HG03280 (cell line): ENCODE results near the gene TGFBR1.

ENCODE experiments used
- ATAC-seq: cut with Tn5 transposase; IDR thresholded peaks from one replicate; pipeline ENCODE4 v1.9.1; 2021; ENCODE audit warnings: mild to moderate bottlenecking, moderate library complexity; ENCODE audit not compliant: unreplicated experiment

The TGFBR1 gene

DNA sequence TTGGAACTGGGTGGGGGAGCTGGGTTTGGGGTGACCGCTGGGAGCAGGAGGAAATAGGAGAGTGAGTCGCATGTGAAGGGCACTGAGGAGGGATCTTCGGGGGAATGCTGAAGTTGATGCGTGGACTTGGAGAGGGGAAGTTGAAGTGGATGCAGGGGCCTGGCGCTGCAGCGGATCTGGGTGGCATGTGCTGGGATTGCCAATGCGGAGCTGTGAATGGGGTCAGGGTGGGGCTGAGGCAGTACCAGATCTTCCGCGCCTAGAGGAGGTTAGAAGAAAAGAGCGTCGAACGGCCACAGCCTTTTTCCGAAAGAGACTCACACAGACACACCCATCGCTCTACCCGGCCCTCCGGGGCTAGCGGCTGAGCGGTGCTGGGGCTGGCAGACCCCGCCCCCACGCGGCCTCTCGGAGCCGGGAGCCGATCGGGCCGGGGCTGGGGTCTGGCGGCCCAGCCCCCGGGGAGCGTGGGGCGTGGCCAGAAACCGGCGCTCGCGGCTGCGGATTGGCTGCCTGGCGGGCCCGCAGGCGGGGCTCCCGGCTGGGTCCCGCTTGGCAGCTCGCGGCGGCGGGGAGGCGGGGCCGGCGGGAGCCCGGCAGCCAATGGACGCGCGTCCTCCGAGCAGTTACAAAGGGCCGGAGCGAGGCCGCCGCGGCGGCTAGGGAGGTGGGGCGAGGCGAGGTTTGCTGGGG lies at the start of gene TGFBR1:
Gene TGFBR1, plus strand, starts transcription at position 655 of the 693 bp plus-strand sequence. CDS start 93 bp downstream, outside the sequence.
- peak; percentile 92 for ATAC-seq

DNA sequence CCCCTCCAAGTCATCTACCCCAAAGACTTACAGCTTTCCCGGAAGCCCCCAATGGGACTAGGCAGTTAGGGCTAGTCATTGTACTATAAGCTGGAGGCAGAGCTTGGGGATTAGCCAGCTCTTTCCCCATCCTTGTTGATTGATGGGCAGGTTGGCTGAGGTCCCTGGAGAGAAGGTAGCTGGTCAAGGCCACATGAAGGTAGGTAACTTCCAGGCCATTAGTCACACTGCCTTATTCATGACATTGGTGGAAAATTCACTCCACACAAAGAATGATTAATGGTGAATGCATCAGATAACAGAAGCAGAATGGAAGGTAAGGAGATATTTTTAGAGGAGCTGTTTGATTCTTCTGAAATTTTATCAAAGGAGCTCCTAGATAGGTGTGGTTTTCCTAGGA lies 49.5 kb upstream of the TGFBR1 start:
- ATAC-seq: no peak

DNA sequence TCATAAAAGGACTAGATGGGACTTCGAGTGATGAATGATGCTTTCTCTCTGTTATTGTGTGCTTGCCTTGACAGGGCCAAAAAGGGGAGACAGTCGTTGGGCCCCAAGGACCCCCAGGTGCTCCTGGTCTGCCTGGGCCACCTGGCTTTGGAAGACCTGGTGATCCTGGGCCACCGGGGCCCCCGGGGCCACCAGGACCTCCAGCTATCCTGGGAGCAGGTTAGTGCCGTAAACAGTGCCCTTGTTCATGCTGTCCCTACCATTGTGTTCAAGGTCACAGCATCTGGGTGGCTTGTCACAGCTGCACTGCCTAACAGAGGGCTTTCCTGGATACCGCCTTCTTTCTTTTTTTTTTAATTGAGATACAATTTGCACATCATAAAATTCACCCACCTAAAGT lies 48.7 kb upstream of the TGFBR1 start:
- no peak for ATAC-seq

DNA sequence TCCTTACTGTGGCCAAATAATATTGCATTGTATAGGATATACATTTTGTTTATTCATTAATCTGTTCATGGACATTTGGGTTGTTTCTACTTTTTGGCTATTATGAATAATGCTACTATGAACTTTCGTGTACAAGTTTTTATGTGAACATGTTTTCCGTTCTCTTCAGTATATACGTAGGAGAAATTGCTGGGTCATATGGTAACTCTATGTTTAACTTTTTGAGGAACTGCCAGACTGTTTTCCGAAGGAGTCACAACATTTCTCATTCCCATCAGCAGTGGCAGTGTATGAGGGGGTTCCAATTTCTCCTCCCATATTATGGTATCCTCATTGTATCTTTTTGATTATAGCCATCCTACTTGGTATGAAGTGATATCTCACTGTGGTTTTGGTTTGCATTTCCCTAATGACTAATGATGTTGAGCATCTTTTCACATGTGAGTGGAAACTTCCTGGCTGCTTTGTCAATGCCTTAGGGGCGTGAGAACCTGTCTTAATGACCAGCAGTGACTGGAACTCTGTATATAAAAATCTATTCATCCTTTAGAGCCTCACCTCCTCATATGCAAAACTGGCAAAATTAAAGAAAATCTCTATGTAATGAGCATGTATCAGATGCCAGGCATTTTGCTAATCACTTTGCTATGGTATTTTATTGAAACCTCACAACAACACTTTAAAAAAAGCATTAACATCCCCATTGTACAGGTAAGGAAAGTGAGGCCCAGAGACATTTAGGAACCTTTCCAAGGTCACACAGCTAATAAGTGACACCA lies 47.8 kb upstream of the TGFBR1 start:
- no peak for ATAC-seq

DNA sequence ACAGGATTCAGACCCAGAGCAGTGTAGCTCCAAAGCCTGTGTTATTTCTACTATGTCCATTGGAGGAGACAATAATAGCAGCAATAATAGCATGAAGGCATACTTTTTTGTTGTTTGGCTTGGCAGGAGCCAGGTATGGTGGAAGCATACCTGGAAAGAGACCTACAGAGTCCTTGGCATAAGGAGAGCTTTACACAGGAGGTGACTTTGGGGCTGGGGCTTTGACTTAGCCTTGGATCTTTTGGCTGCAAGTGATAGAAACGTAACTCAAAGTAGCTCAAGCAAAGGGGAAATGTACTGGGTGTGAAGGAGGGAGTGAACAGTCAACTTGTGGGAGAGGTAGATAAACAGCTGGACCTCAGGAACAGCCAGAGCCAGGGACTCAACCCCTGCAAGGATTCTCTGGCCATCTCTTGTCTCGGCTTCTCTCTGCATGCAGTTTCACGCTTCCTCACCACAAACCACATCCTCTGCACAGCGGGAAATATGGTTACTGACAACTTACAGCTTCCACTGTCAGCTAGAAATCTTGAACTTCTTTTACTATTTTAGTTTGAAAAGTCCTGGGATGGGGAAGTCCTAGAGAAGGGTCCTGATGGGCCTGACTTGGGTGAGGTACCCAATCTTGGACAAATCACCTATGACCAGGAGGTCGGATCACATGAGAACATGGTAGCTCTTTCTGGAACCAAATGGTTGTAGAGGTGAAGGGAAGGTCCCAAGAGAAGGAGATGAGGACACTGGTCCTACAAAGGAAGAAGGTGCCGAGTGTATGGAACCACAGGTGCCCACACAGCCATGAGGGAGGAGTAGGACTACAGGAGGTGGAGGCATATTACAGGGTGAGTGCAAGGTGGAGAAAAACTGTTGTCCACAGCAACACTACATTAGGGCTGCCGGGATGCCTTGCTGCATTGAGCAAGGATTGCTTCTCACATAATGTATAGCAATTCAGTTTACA lies 47.0 kb upstream of the TGFBR1 start:
- no peak for ATAC-seq

DNA sequence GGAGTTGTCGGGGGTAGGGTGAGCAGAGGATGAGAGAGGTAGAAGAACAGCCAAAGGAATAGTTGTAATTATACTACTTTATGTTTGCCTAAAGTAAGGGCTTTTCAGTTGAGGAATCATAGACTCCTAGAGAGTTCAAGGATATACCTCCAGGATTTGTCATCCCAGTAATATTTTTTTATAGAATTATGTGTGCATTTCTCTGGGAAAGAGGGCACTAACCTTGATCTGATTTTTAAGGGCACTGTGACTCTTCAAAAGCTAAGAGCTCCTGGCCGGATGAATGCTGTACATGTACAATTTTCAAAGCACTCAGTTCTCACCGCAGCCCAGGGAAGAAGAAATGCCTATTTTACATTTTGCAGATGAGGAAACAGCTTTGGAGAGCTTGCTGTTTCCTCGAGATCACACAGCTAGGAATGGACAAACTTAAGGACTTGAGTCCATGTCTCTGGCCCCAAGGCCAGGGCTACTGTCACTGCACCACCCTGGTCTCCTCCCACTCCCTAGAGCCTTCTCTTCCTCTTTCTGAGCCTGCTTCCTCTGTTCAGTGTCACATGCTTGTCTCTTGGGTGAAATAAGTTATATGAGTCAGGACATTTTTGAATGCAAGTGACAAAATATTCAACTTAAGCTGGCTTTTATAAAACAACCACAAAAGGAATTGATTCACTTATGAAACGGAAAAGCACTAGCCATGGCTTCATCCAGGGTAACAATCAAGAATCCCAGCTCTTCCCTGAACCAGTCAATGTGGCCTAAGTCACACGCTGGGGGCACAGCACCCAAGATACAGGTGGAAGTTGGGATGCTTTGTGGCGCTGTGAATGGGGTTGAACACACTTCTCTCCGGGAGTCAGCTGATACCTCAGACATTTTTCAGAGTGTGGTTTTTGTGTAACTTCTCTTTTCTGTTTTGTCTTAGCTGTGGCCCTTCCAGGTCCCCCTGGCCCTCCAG lies 45.7 kb upstream of the TGFBR1 start:
- peak; percentile 54 for ATAC-seq

DNA sequence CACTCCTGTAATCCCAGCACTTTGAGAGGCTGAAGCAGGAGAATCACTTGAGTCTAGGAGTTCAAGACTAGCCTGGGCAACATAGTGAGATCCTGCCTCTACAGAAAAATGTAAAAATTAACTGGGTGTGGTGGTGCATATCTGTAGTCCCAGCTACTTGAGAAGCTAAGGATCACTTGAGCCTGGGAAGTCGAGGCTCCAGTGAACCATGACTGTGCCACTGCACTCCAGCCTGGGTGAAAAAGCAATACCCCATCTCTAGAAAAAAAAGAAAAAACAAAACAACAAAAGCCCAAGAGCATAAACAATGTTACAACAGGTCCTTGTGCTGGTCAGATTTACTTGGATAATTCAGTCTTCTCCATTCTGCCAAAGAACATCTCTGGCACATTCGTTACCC lies 44.3 kb upstream of the TGFBR1 start:
- ATAC-seq: no peak

DNA sequence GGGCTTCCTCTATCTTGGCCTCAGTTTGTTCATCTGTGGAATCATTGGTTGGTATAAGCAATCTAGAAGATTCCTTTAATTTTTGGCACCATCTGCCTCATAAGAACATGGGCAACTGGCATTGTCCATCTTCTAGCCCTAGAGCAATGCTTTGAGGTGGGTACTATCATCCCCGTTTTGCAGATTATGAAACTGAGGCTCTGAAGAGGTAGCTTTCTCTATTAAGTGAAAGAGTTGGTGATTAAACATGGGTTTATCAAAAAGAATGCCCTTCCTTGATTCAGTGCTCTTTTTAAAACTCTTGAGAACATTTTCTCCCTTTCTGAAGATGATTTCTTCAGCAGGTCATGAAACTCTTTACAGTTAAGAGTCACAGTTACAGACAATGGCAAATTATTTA lies 42.4 kb upstream of the TGFBR1 start:
- no peak for ATAC-seq

DNA sequence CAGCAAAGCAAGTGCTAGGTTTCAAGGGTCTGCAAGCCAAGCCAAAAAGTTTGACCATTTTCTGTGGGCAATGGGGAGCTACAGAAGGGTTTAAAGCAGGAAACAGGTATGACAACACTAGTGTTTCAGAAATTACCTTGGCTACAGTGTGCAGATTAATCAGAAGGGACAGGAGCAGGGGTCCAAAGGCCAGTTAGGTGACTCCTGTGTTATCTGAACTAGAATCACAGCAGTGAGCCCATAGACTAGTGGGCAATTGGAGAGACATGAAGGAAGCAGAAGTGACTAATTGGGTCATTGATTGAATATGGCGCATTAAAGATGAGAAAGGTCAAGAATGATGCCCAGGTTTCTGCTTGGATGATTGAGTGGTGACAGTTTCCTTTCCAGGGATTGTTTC lies 41.4 kb upstream of the TGFBR1 start:
- no peak for ATAC-seq

DNA sequence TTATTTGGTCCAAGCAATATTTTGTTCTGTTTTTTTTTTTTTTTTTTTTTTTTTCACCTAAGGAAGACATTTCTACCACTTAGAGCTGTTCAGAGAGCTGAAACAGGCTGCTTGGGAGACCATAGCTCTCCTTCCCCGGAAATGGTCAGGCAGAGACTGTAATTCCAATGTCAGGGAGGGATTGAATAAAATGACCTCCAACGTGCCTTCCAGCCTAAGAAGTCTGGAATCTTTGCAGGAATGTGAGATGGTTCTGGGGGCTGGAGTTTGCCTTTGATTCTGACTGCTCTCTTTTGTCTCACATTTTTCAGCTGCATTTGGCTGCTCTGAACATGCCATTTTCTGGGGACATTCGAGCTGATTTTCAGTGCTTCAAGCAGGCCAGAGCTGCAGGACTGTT lies 38.3 kb upstream of the TGFBR1 start:
- ATAC-seq: no peak

DNA sequence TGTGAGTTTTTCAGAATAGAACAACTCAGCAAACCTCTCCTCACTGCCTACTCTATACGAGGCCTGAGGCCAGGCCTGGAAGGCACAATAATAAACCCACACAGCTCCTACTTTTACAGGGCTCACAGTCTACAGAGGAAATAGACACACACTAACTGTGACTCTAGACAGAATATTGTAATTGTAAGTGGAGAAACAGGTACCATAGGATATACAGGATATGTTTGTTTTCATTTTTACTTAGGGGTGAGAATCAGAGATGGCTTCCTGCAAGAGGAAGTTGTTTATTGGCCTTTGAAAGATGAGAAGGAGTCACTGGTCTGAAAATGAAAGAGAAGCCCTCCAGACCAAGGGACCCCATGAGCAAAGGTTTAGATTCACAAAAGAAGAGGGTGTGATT lies 35.8 kb upstream of the TGFBR1 start:
- ATAC-seq: no peak

DNA sequence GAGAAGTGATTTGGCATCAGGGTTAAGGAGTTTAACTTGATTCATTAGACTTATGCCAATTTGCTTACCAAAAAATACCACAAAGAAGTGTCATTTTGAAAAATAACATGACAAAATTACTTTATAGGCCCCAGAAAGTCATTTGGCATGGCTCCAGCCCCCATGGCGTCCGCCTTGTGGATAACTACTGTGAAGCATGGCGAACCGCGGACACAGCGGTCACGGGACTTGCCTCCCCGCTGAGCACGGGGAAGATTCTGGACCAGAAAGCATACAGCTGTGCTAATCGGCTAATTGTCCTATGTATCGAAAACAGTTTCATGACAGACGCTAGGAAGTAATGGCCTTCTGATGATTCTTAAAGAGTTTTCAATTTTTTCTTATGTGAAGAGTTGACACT lies 35.4 kb upstream of the TGFBR1 start:
- no peak for ATAC-seq

DNA sequence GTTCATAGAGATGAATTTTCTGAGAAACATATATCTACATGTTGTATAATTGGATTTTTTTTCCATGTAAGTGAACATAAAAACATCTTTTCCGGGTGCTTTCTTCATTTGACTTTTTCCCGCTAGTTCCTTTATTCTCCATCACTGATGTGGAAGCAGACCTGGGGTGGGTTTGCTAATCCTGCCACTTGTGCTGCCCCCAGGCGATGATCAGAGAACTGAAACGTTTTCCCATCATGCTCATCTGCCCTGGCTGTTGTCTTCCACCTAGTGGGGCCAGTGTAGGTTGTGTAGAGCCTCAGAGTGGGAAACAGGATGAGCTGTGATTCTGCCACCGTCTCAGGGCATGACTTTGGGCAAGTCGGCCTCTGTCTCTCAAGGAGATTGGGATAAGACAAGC lies 34.2 kb upstream of the TGFBR1 start:
- no peak for ATAC-seq

DNA sequence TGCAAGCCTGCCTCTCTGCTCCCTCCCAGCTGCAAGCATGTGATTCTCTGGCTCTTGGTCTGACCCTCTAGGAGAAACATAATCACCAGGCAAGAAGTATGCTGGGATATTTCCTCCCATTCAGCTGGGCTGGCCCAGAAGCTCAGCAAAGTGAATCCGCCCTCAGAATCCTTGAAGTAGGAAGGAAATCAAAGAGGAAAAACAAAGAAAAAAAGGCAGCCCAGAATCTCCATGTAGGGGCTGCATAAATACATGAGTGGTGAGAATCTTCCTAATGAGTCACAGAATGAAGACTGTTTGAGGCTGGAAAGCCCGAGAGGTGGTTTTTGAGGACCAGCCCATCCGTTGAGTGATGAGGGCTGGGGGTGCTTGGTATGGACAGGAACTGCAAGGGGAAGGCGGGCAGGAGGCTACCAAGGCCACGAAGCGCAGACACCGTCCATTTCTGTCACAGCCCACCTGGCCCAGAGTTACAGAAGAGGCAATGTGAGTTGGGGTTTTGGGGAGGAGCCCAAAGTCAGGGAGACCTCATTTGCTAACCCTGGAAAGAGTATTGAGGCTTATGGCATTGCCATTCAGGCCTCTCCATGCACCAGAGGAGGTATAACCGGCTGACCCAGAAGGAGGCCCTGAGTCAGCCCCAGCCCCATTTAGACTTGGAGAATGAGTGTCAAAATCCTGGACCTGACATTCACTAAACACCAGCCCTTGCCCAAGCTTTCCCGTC lies 33.4 kb upstream of the TGFBR1 start:
- ATAC-seq: no peak

DNA sequence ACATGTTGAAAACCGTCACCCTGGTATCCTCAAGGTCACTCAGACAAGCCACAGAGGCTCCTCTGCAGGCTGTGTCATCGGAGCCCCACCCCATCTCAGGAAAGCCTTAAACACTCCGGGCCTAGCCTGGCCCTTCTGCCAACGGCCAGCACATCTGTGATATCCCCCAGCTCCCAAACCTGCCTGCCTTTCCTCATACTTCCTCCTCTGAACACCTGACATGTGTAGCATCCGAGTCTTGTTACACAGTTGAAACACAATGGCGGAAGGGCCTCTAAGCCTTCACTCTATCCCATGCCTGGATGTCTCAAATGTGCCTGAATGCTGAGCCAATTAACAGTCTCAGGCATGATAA lies 32.9 kb upstream of the TGFBR1 start:
- no peak for ATAC-seq

DNA sequence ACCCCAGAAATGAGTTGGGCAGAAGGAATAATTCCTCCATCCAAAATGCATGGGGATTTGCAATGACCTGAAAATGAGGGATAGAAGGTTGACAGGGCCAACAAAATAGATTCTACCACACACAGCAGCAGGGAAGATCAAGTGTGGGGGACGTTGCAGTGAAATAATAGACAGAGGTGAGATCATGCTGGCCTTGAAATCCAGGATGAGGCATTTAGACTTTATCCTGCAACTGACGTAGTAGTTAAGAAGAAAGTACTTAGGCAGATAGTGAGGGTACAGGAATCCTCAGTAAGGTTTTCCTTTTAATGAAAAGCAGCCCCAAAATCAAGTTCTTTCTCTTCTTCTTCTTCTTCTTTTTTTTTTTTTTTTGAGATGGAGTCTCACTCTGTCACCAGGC lies 31.6 kb upstream of the TGFBR1 start:
- no peak for ATAC-seq

DNA sequence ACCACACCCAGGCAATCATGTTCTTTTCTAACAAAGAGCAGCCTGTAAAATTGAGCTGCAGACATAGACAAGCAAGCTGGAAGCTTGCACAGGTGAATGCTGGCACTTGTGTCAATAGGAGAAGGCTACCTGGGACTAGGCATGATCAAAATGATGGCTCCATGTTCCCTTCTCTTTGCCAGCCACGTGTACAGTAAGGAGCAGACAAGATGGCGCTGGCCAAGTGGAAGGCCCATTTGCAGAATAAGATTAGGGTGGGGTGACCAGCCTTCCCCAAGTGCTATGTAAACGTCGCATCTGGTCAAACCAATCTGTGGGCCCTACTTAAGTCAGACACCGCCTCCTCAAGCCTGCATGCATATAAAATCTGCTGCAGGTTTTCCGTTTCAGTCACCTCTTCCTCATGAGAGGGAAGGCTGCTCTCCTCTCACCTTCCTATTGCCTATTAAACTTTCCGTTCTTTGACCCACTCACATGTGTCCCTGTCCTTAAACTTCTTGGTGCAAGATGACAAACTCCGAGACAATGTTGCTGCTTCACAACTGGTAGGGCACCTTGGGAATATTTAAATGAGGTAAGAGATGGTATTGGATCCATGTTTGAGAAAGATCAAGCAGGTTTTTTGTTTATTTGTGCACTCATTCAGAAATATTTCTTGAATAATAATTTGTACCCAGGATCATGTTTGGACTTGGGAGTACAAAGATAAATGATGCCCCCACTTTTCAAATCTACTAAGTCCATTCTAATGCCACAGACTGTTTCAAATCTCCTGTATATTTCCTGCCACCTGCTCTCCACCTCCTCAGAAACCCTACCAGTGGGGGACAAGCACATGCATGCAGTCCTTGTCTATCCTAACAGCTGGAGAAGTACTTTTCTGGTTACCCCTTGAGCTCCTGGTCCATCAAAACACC lies 30.7 kb upstream of the TGFBR1 start:
- no peak for ATAC-seq

DNA sequence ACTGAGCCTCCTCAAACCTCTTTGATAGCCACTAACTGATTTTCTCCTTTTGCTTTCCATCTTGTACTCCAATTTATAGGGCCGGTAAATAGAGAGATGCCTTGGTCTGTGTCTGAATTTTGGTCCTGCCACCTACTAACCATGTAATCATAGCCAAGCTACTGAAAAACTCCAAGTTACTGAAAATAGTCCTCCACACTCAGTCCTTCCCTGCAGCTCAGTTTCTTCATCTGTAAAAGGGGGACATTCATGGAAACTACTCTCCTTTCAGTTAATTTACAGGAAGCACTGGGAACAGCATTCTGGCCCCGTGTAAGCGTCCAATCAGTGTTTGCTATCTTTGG lies 30.0 kb upstream of the TGFBR1 start:
- no peak for ATAC-seq
